Measurements from ENCODE around the gene KLF7.

DNA sequence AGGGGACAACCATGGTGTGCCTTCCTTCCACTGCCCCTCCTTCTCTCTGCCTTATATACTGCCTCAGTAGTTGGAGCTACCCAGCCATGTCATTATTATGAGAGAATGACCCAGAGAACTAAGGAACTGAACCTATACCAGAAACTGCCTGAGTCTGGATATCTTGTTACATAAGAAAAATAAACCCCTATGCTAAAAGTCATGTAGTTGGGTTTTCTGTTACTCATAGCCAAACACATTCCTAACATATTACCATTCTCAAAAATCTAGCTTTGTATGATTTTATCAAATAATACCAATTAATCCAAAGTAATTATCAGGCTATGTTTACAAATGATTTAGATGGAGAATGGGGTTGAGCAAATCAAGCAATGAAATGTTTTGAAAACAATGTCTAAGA is 15.0 kb upstream of the KLF7 start:
- no peak for TF ChIP-seq POLR2A (IDR thresholded peaks at IDR 0.05; ENCODE audit: low read depth, low read length)
- TF ChIP-seq POLR2AphosphoS5 (IDR thresholded peaks at IDR 0.05; ENCODE audit: low read depth, low read length): no peak
- no peak for TF ChIP-seq TAF1 (IDR thresholded peaks at IDR 0.05; ENCODE audit: low read depth, low read length)

All from GM12891 (cell line).